ENCODE results near the gene SNAI1. TPM values are rescaled to one million over a fixed set of nuclear protein-coding genes. Genes with fewer than 3 reads are reported as not detected.

SNAI1 gene
- total and polyA plus RNA-seq, 12 donors = 0.28 to 13.2 (median 8.4) TPM

DNA sequence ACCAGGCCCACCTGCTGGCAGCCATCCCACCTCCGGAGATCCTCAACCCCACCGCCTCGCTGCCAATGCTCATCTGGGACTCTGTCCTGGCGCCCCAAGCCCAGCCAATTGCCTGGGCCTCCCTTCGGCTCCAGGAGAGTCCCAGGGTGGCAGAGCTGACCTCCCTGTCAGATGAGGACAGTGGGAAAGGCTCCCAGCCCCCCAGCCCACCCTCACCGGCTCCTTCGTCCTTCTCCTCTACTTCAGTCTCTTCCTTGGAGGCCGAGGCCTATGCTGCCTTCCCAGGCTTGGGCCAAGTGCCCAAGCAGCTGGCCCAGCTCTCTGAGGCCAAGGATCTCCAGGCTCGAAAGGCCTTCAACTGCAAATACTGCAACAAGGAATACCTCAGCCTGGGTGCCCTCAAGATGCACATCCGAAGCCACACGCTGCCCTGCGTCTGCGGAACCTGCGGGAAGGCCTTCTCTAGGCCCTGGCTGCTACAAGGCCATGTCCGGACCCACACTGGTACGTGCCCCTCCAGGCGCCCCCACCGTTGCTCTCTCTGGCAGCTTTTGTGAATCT is 1.1 kb downstream of the SNAI1 start:
- H3K4me1 ChIP-seq (replicated peaks in 1 of 2) = peaks cover 7 to 24% of the 10 kb centered on the region in 2 donors
- 58 to 90% (median 67%) methylated on average over 7 to 18 of the region's 18 CpGs for WGBS, 4 donors
- H3K4me3 ChIP-seq = peak overlapping the region in 2 of 4 donors; percentile 37 to 47
- H3K9me3 ChIP-seq (replicated peaks in 1 of 3) = no peaks in the 10 kb centered on the region
- TF ChIP-seq POLR2A (IDR thresholded peaks at IDR 0.05) = no peak
- TF ChIP-seq, protein P1, sequence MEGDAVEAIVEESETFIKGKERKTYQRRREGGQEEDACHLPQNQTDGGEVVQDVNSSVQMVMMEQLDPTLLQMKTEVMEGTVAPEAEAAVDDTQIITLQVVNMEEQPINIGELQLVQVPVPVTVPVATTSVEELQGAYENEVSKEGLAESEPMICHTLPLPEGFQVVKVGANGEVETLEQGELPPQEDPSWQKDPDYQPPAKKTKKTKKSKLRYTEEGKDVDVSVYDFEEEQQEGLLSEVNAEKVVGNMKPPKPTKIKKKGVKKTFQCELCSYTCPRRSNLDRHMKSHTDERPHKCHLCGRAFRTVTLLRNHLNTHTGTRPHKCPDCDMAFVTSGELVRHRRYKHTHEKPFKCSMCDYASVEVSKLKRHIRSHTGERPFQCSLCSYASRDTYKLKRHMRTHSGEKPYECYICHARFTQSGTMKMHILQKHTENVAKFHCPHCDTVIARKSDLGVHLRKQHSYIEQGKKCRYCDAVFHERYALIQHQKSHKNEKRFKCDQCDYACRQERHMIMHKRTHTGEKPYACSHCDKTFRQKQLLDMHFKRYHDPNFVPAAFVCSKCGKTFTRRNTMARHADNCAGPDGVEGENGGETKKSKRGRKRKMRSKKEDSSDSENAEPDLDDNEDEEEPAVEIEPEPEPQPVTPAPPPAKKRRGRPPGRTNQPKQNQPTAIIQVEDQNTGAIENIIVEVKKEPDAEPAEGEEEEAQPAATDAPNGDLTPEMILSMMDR (IDR thresholded peaks at IDR 0.05) = no peak
- H3K27me3 ChIP-seq = no peaks in the 10 kb centered on the region
- peak overlapping the region in 3 of 5 donors; percentile 43 to 94 (median 45) for H3K27ac ChIP-seq
- no peaks in the 10 kb centered on the region for H3K36me3 ChIP-seq (replicated peaks in 1 of 2)
- intact Hi-C loops (cut with DNase I) = no loop called here
- DNase-seq = no peak

DNA sequence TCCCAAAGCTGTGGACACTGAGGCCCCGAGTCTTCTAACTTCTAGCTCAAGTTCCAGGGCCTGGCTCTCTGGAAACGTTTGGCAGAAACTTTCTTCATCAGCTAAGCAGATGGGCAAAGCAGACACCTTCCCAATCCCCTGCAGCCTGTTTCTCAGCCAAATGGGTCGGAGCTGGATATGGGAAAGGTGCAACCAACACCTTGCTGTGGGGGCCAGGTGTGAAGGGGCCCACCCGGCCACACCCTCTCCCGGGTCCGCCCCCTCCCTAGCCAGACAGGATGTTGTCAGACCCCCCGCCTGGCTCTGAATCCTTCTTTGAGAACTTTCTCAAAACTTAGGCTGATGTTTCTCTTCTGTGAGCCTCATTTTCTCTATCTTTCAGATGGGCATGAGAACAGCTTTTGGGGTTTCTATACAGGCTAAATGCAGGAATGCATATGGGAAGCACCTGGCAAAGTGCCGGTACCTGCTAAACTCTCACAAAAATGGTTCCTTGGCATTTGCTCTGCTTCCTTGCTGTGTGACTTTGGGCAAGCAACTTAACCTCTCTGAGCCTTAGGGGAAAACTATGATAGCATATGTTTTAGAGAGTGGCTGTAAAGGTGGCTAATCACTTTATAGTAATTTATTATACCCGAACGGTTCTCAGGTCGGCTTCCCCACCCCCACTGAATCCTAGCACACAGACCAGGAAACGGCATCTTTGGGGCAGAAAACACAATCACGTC is 1.8 kb downstream of the SNAI1 start:
- no peak for DNase-seq
- WGBS, 4 donors = 58 to 71% (median 70%) methylated on average over 10 to 13 of the region's 13 CpGs
- no peak for TF ChIP-seq POLR2A (IDR thresholded peaks at IDR 0.05)
- TF ChIP-seq, protein P1 (IDR thresholded peaks at IDR 0.05) = no peak
- Histone ChIP-seq H3K4me1 (replicated peaks in 1 of 2) (peaks cover 7 to 25% of the 10 kb centered on the region in 2 donors), H3K4me3 (peak overlapping the region in 2 of 4 donors; percentile 7 to 47), H3K27me3 (no peaks in the 10 kb centered on the region), H3K36me3 (replicated peaks in 1 of 2) (no peaks in the 10 kb centered on the region), H3K9me3 (replicated peaks in 1 of 3) (no peaks in the 10 kb centered on the region), H3K27ac (peak overlapping the region in 2 of 5 donors; percentile 45 to 94)
- intact Hi-C loops (cut with DNase I) = no loop called here

DNA sequence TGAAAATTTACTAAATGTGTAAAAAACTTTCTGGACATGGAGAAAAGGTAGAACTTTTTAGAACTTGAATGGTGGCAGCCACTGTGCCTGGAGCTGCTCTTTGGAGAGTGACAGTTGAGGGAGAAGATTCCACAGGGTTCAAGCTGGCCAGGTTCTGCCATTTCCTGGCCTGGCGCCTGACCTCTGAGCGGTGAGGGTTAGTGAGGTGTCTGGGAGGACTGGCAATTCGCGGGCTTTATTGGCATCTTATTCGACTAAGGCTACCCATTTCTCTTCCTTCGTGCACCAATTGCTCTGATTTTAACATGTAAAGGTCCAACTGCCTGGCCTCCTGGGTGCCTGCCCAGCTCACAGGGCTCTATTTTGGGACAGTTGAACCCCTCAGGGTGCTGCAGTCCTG is 2.4 kb downstream of the SNAI1 start:
- no peak for DNase-seq
- Histone ChIP-seq H3K4me1 (replicated peaks in 1 of 2) (peaks cover 7 to 29% of the 10 kb centered on the region in 2 donors), H3K9me3 (replicated peaks in 1 of 3) (no peaks in the 10 kb centered on the region), H3K27ac (peak overlapping the region in 1 of 5 donors; percentile 94), H3K27me3 (no peaks in the 10 kb centered on the region), H3K36me3 (replicated peaks in 1 of 2) (no peaks in the 10 kb centered on the region), H3K4me3 (peak overlapping the region in 1 of 4 donors; percentile 47)
- intact Hi-C loops (cut with DNase I) = no loop called here
- TF ChIP-seq POLR2A (IDR thresholded peaks at IDR 0.05) = no peak
- TF ChIP-seq, protein P1 (IDR thresholded peaks at IDR 0.05) = no peak
- 46 to 70% (median 56%) methylated on average over 2 to 6 of the region's 6 CpGs for WGBS, 4 donors

DNA sequence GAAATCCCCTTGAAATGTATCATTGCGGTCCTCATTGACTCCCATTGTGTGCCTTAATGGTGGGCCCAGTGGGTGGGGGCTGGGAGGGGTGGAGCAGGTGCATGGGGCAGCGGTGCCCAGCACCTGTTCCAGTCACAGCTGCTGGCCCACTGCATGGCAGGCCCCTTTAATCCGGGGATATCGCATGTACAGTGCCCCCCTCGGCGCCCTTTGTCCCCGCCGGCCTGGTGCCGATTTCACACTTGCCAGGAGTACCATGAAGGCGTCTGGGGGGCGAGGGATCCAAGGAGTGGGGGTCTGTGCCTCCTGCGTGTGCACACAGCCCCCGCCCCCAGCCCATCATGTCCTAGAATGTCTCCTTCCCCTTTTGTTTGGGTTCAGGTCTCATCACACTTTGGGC is 2.8 kb downstream of the SNAI1 start:
- peaks cover 7 to 31% of the 10 kb centered on the region in 2 donors for H3K4me1 ChIP-seq (replicated peaks in 1 of 2)
- no peak for DNase-seq
- no peaks in the 10 kb centered on the region for H3K36me3 ChIP-seq (replicated peaks in 1 of 2)
- peak overlapping the region in 1 of 4 donors; percentile 47 for H3K4me3 ChIP-seq
- H3K27ac ChIP-seq = peak overlapping the region in 2 of 5 donors; percentile 8 to 94
- TF ChIP-seq, protein P1 (IDR thresholded peaks at IDR 0.05) = no peak
- TF ChIP-seq POLR2A (IDR thresholded peaks at IDR 0.05) = no peak
- WGBS, 4 donors = 57 to 65% (median 60%) methylated on average over 5 to 13 of the region's 13 CpGs
- H3K27me3 ChIP-seq = no peaks in the 10 kb centered on the region
- H3K9me3 ChIP-seq (replicated peaks in 1 of 3) = no peaks in the 10 kb centered on the region
- intact Hi-C loops (cut with DNase I) = no loop called here
